ENCODE data around the gene FBXW5. TPM values are rescaled to one million over a fixed set of nuclear protein-coding genes. Genes with fewer than 3 reads are reported as not detected.

Gene FBXW5
- total and polyA plus RNA-seq, 10 of the 15 experiments (the other 5 are each of a cell fraction or from before 2014, with no cell fraction given), result 0.21 to 97.3 (median 44.5) TPM

- no peaks in the 10 kb centered on the region for H3K9me3 ChIP-seq (replicated peaks; ENCODE audit: control insufficient read depth, insufficient read depth, low read length)
- intact Hi-C loops (cut with micrococcal nuclease; ENCODE audit: unreplicated experiment), result no loop called here
- H3K27ac ChIP-seq (ENCODE audit: control insufficient read depth, insufficient read depth), result no peak overlapping the region
- DNase-seq (ENCODE audit: low read depth, low spot score) (no peak), ATAC-seq (peak; percentile 20; the same call in 1 of the 3 replicates), FAIRE-seq (no peak)
- no peak overlapping the region for H3K4me2 ChIP-seq (ENCODE audit: control insufficient read depth, insufficient read depth)
- WGBS (ENCODE audit: insufficient coverage, insufficient replicate concordance, low lambda C conversion rate, missing lambda C conversion rate), result 43% methylated on average over 11 of the region's 11 CpGs
- BruUV-seq (replicated peaks), result no TSS peak
- SMC1A ChIA-PET (ENCODE audit: uncharacterized antibody, unreplicated experiment), result no interaction called here
- no peak overlapping the region for H3K9ac ChIP-seq (ENCODE audit: control insufficient read depth, insufficient read depth, low read length)
- in situ Hi-C loops (cut with MboI), result no loop called here
- H4K20me1 ChIP-seq (ENCODE audit: control insufficient read depth, insufficient read depth), result no peaks in the 10 kb centered on the region; the same call in 1 of the 2 replicates
- POLR2A ChIA-PET, result no interaction called here
- peaks cover 7% of the 10 kb centered on the region for H3K4me1 ChIP-seq (ENCODE audit: control insufficient read depth, insufficient read depth, low read length)
- no peaks in the 10 kb centered on the region for H3K79me2 ChIP-seq (ENCODE audit: control insufficient read depth, insufficient read depth, low read length)
- no peaks in the 10 kb centered on the region for H3K27me3 ChIP-seq (replicated peaks in 1 of 2; ENCODE audit: control insufficient read depth in 2 of 2, insufficient read depth in 2 of 2, low read length in 1 of 2)
- CTCF ChIA-PET, result interaction anchor here (1.4 kb wide), 1 partner anchor 18 kb away, joined by 3 read pairs; the partner anchor contains the start of genes C8G and FBXW5
- RAD21 ChIA-PET (ENCODE audit: unreplicated experiment), result interaction anchor here (0.6 kb wide), 1 partner anchor 226 kb away, joined by 3 read pairs; no protein-coding TSS in a partner anchor
- H3K36me3 ChIP-seq (ENCODE audit: control insufficient read depth in 2 of 2, insufficient read depth in 2 of 2, low read length in 1 of 2), result no peaks in the 10 kb centered on the region
- H3K4me3 ChIP-seq, result no peak overlapping the region
- no peak overlapping the region for H2AFZ ChIP-seq (ENCODE audit: control insufficient read depth, low read depth, low read length)
- TF ChIP-seq, protein P1, sequence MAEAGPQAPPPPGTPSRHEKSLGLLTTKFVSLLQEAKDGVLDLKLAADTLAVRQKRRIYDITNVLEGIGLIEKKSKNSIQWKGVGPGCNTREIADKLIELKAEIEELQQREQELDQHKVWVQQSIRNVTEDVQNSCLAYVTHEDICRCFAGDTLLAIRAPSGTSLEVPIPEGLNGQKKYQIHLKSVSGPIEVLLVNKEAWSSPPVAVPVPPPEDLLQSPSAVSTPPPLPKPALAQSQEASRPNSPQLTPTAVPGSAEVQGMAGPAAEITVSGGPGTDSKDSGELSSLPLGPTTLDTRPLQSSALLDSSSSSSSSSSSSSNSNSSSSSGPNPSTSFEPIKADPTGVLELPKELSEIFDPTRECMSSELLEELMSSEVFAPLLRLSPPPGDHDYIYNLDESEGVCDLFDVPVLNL (IDR thresholded peaks at IDR 0.05; ENCODE audit: low read depth, low read length), result no peak
- TF ChIP-seq KAT2A (conservative IDR thresholded peaks at IDR 0.05; ENCODE audit: control insufficient read depth, low read depth, low read length) (no peak), ZNF24 (IDR thresholded peaks at IDR 0.05) (no peak), SUZ12 (IDR thresholded peaks at IDR 0.05; ENCODE audit: unreplicated experiment) (no peak), CEBPB (IDR thresholded peaks at IDR 0.05; ENCODE audit: borderline replicate concordance in 1 of 2, low read depth in 2 of 2, low read length in 2 of 2) (no peak), KLF5 (IDR thresholded peaks at IDR 0.05; ENCODE audit: partially characterized antibody) (no peak), SMC3 (IDR thresholded peaks at IDR 0.05; ENCODE audit: borderline replicate concordance, low read length) (no peak), NKRF (conservative IDR thresholded peaks at IDR 0.05) (no peak), USF2 (IDR thresholded peaks at IDR 0.05; ENCODE audit: borderline replicate concordance, low read depth, low read length) (no peak), SIN3A (IDR thresholded peaks at IDR 0.05; ENCODE audit: low read depth, low read length) (no peak), FOS (IDR thresholded peaks at IDR 0.05; ENCODE audit: borderline replicate concordance, extremely low read depth, insufficient read length) (no peak), SREBF2 (IDR thresholded peaks at IDR 0.05; ENCODE audit: low read length) (no peak), BRCA1 (IDR thresholded peaks at IDR 0.05; ENCODE audit: low read depth, low read length) (no peak), RBBP5 (conservative IDR thresholded peaks at IDR 0.05) (no peak), KDM1A (IDR thresholded peaks at IDR 0.05; ENCODE audit: borderline replicate concordance) (no peak), MYC (IDR thresholded peaks at IDR 0.05; ENCODE audit: insufficient read depth, insufficient read length, insufficient replicate concordance, low read length, severe bottlenecking) (no peak), MYB (IDR thresholded peaks at IDR 0.05; ENCODE audit: borderline replicate concordance, low read depth, low read length) (no peak)
- TF ChIP-seq, protein P2, sequence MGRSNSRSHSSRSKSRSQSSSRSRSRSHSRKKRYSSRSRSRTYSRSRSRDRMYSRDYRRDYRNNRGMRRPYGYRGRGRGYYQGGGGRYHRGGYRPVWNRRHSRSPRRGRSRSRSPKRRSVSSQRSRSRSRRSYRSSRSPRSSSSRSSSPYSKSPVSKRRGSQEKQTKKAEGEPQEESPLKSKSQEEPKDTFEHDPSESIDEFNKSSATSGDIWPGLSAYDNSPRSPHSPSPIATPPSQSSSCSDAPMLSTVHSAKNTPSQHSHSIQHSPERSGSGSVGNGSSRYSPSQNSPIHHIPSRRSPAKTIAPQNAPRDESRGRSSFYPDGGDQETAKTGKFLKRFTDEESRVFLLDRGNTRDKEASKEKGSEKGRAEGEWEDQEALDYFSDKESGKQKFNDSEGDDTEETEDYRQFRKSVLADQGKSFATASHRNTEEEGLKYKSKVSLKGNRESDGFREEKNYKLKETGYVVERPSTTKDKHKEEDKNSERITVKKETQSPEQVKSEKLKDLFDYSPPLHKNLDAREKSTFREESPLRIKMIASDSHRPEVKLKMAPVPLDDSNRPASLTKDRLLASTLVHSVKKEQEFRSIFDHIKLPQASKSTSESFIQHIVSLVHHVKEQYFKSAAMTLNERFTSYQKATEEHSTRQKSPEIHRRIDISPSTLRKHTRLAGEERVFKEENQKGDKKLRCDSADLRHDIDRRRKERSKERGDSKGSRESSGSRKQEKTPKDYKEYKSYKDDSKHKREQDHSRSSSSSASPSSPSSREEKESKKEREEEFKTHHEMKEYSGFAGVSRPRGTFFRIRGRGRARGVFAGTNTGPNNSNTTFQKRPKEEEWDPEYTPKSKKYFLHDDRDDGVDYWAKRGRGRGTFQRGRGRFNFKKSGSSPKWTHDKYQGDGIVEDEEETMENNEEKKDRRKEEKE (IDR thresholded peaks at IDR 0.05), result no peak
Measured at GRCh38 chr9:136962701-136963248, 18.2 kb upstream of the FBXW5 start.
